ENCODE data around the gene DNPH1.

DNPH1 gene

GRCh38 chr6:43243664-43244321 is 14.5 kb upstream of the DNPH1 start:
- no peak for DNase-seq (ENCODE audit: low read depth)
- H3K4me3 ChIP-seq (ENCODE audit: control insufficient read depth, low read depth, low read length) = no peak overlapping the region
- TF ChIP-seq CTCF (IDR thresholded peaks at IDR 0.05; ENCODE audit: control insufficient read depth, insufficient read depth, low read depth, low read length, missing control alignments) = no peak

- no peak for TF ChIP-seq CTCF (IDR thresholded peaks at IDR 0.05; ENCODE audit: control insufficient read depth, insufficient read depth, low read depth, low read length, missing control alignments)
- no peak for DNase-seq (ENCODE audit: low read depth)
Observed at GRCh38 chr6:43242908-43243663, 13.8 kb upstream of the DNPH1 start, which contains the start of gene TTBK1. TSS of gene TTBK1 (plus strand) at chr6:43243481. CDS start at chr6:43246661, 3,180 bp downstream.

GRCh38 chr6:43241446-43241845 is 12.2 kb upstream of the DNPH1 start:
- no peak for TF ChIP-seq CTCF (IDR thresholded peaks at IDR 0.05; ENCODE audit: control insufficient read depth, insufficient read depth, low read depth, low read length, missing control alignments)

More at GRCh38 chr6:43242908-43243663, 13.8 kb upstream of the DNPH1 start, which contains the start of gene TTBK1:
- H3K4me3 ChIP-seq (ENCODE audit: control insufficient read depth, low read depth, low read length) = no peak within 1 kb of the TSS

GRCh38 chr6:43240950-43241349 is 11.7 kb upstream of the DNPH1 start:
- TF ChIP-seq CTCF (IDR thresholded peaks at IDR 0.05; ENCODE audit: control insufficient read depth, insufficient read depth, low read depth, low read length, missing control alignments) = no peak

More at GRCh38 chr6:43241446-43241845, 12.2 kb upstream of the DNPH1 start:
- H3K4me3 ChIP-seq (ENCODE audit: control insufficient read depth, low read depth, low read length) = no peak overlapping the region
- DNase-seq (ENCODE audit: low read depth) = no peak

GRCh38 chr6:43239054-43239453 is 9.8 kb upstream of the DNPH1 start:
- H3K4me3 ChIP-seq (ENCODE audit: control insufficient read depth, low read depth, low read length) = no peak overlapping the region
- TF ChIP-seq CTCF (IDR thresholded peaks at IDR 0.05; ENCODE audit: control insufficient read depth, insufficient read depth, low read depth, low read length, missing control alignments) = no peak
- DNase-seq (ENCODE audit: low read depth) = no peak

More at GRCh38 chr6:43240950-43241349, 11.7 kb upstream of the DNPH1 start:
- no peak overlapping the region for H3K4me3 ChIP-seq (ENCODE audit: control insufficient read depth, low read depth, low read length)
- DNase-seq (ENCODE audit: low read depth) = no peak

- no peak overlapping the region for H3K4me3 ChIP-seq (ENCODE audit: control insufficient read depth, low read depth, low read length)
- no peak for TF ChIP-seq CTCF (IDR thresholded peaks at IDR 0.05; ENCODE audit: control insufficient read depth, insufficient read depth, low read depth, low read length, missing control alignments)
- no peak for DNase-seq (ENCODE audit: low read depth)
Observed at GRCh38 chr6:43235841-43236240, 6.6 kb upstream of the DNPH1 start.

All from AG09309 (cell line).